Sigmoid colon (tissue), 7 donors: ENCODE results near the gene TMCC2. TPM values are rescaled to one million over a fixed set of nuclear protein-coding genes. Genes with fewer than 3 reads are reported as not detected.
A peak's percentile ranks its signal among the peaks of the same experiment; 100 is the strongest.
"Not testable (repeated sequence)": the region's sequence is repeated elsewhere in the genome, so short reads cannot be mapped to it uniquely, and the experiment has no call there.

Experiments
- DNase-seq: peaks from one replicate; pipeline ENCODE4 v3.0.0-alpha.2; 2019
- H3K27ac ChIP-seq, 4 donors: fragments of 200-600 bp; sonication (generic); one replicate each; pipeline ENCODE4 v1.5.1; 2016 to 2019; ENCODE audit warnings: mild to moderate bottlenecking in 1 of 4
- H3K27me3 ChIP-seq, 3 donors: fragments of 200-600 bp; sonication (generic); one replicate each; pipeline ENCODE4 v1.5.1; 2019; ENCODE audit warnings: mild to moderate bottlenecking in 1 of 3
- H3K36me3 ChIP-seq, 4 donors: fragments of 200-600 bp; sonication (generic); one replicate each; pipeline ENCODE4 v1.5.1; 2016 to 2019
- H3K4me1 ChIP-seq, 4 donors: fragments of 200-600 bp; sonication (generic); one replicate each; pipeline ENCODE4 v1.5.1; 2017 to 2019
- H3K4me3 ChIP-seq, 4 donors: fragments of 200-600 bp; sonication (generic); one replicate each; pipeline ENCODE4 v1.5.1; 2017 to 2019; ENCODE audit warnings: mild to moderate bottlenecking in 2 of 4, moderate library complexity in 1 of 4
- H3K9me3 ChIP-seq, 4 donors: fragments of 200-600 bp in 3 of 4; sonication (generic) in 3 of 4; one replicate each; pipeline versions ENCODE4 v1.5.1 to v1.6.1; 2013 to 2019
- CTCF ChIP-seq, 4 experiments: fragments of 450-650 bp in 3 of 4; fragments of 200-600 bp in 1 of 4; IDR thresholded peaks; one replicate each; pipeline ENCODE4 v1.5.1; 2016 to 2019; ENCODE audit warnings: antibody characterized with exemption in 4 of 4, mild to moderate bottlenecking in 3 of 4, moderate library complexity in 2 of 4
- EP300 ChIP-seq, 4 donors: sonication (generic); formaldehyde crosslinking; IDR thresholded peaks; one replicate each; pipeline ENCODE4 v1.6.1; 2017; ENCODE audit warnings: antibody characterized with exemption in 4 of 4
- POLR2A ChIP-seq, 2 donors: fragments of 450-650 bp; IDR thresholded peaks; one replicate each; pipeline ENCODE4 v1.6.1; 2016; ENCODE audit warnings: antibody characterized with exemption in 2 of 2, mild to moderate bottlenecking in 2 of 2, moderate library complexity in 2 of 2
- POLR2AphosphoS5 ChIP-seq, 4 donors: sonication (generic); formaldehyde crosslinking; IDR thresholded peaks; one replicate each; pipeline ENCODE4 v1.6.1; 2017; ENCODE audit warnings: antibody characterized with exemption in 4 of 4
- WGBS, 2 donors: extraction: QIAGEN DNeasy Blood & Tissue Kit; methylation state at CpG; one replicate each; pipeline ENCODE4 v1.1.7; 2013; 5-methylcytosine and 5-hydroxymethylcytosine counted together
- intact Hi-C: fragments of 100-400 bp; cut with DNase I; formaldehyde crosslinking; loops from one replicate; pipeline ENCODE4 v1.15.1; 2023
- polyA plus RNA-seq, 3 donors: library from polyadenylated mRNA; stranded (reverse); fragments of 200-250 nt; gene quantifications; one replicate each; pipeline ENCODE4 v1.2.3, GENCODE V29; 2013
- total RNA-seq, 4 donors: library from RNA; depleted of rRNA; stranded (reverse); fragments of >200 nt; gene quantifications; one replicate each; pipeline ENCODE4 v1.1.0, GENCODE V29; 2016
- donor health status: healthy with polysubstance abuse.
- donor health status: Bipolar disorder and iron deficiency.
- donor health status: healthy.

Gene TMCC2
- total RNA-seq (1 to 10 TPM; 4.3 to 6.4 (median 5.6) TPM), polyA plus RNA-seq (1 to 10 TPM in 1 of 3 donors, not detected in 2; 1.1 TPM)

DNA sequence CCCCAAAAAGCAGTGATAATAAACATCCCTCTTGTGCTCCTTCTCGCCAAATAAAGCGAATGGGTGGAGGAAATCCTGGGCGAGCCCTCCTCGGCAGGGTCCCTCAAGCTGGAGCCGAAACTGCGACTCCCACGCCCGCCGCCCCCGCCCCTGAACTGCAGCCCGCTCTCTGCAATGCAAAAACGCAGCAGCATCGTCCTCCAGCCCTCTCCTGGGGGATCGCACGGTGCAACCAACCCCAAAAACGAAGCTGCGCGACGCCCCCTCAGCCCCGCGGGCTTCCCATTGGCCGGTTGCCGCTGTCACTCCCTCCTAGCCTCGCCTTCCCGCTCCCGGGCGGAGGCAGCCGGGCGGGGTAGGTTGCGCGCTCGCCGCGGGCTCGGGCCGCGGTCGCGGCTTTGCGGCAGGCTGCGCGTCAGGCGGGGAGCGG is at the start of gene TMCC2:
Gene TMCC2 (plus strand): TSS at position 363 of the 430 bp plus-strand sequence. CDS start 619 bp downstream, outside the sequence.
- Histone ChIP-seq H3K4me1 (peaks cover 0 to 31% (median 28%) of the 10 kb centered on the region in 4 donors), H3K36me3 (no peaks in the 10 kb centered on the region), H3K4me3 (peak within 1 kb of the TSS; percentile 52 to 71 (median 63)), H3K27ac (peak within 1 kb of the TSS; percentile 40 to 68 (median 64)), H3K9me3 (no peaks in the 10 kb centered on the region), H3K27me3 (no peaks in the 10 kb centered on the region)
- intact Hi-C loops: loop anchor here (2.0 kb wide), 1 partner anchor 15 kb away; no protein-coding TSS in a partner anchor
- TF ChIP-seq POLR2A (IDR thresholded peaks at IDR 0.05): no peak
- TF ChIP-seq EP300 (IDR thresholded peaks at IDR 0.05): no peak
- TF ChIP-seq CTCF (IDR thresholded peaks at IDR 0.05): no peak
- peak in 3 of 4 donors; percentile 15 to 69 (median 32) for TF ChIP-seq POLR2AphosphoS5 (IDR thresholded peaks at IDR 0.05)
- 0 to 1% methylated on average over 44 of the region's 44 CpGs for WGBS, 2 donors
- peak; percentile 96 for DNase-seq

DNA sequence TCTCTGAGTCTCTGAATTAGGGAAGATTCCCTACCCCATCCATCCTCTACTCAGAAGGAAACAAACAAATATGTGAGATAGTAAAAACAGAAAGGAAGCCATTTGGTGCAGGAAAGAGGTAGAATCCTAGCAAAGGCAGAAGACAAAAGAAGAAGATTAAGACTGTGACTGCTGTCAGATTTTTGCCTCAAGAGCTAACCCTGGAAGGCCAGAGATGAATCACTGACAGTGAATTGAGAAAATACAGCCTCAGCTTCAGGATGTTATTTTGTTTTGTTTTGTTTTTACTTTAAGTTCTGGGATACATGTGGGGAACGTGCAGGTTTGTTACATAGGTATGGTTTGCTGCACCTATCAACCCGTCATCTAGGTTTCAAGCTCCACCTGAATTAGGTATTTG is 47.9 kb upstream of the TMCC2 start:
- no peak for TF ChIP-seq POLR2A (IDR thresholded peaks at IDR 0.05)
- TF ChIP-seq CTCF (IDR thresholded peaks at IDR 0.05): no peak
- Histone ChIP-seq H3K36me3 (no peaks in the 10 kb centered on the region), H3K9me3 (no peaks in the 10 kb centered on the region), H3K4me1 (peaks cover 0 to 41% (median 31%) of the 10 kb centered on the region in 4 donors), H3K27me3 (no peaks in the 10 kb centered on the region), H3K4me3 (no peak overlapping the region), H3K27ac (no peak overlapping the region)
- intact Hi-C loops: no loop called here
- no peak for DNase-seq
- WGBS, 2 donors: 83 to 86% methylated on average over 2 of the region's 2 CpGs

DNA sequence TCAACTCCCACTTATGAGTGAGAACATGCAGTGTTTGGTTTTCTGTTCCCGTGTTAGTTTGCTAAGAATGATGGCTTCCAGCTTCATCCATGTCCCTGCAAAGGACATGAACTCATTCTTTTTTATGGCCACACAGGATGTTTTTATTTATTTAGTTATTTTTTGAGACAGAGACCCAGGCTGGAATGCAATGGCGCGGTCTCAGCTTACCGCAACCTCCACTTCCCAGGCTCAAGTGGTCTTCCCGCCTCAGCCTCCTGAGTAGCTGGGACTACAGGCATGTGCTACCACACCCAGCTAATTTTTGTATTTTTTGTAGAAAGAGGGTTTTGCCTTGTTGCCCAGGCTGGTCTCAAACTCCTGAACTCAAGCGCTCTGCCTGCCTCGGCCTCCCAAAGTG is 47.4 kb upstream of the TMCC2 start:
- H3K4me3 ChIP-seq, H3K27me3 ChIP-seq, intact Hi-C loops, H3K27ac ChIP-seq, H3K36me3 ChIP-seq, H3K9me3 ChIP-seq, DNase-seq: not testable (repeated sequence)
- H3K4me1 ChIP-seq: peaks cover 0 to 36% (median 26%) of the 10 kb centered on the region in 4 donors
- 76 to 88% methylated on average over 7 of the region's 7 CpGs for WGBS, 2 donors

DNA sequence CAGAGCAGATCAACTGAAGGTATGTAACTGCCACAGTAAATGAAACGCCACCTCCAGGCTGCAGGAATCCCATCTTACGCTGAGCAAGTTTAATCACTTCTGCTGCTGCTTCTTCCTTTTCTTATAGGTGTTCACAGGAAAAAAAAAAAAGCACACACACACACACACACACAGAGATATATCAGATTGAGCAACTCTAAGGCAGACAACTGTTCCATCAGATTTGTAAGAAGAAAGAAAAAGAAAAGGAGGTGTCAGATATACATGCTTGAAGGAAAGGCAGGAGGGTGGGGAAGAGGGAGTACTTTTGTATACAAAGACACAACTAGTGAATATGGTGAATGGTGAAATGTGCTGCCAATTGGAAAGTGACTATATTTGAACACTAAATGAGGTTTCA is 44.8 kb upstream of the TMCC2 start:
- H3K27ac ChIP-seq: peak overlapping the region in 3 of 4 donors; percentile 17 to 70 (median 67)
- no peak overlapping the region for H3K4me3 ChIP-seq
- 88 to 94% methylated on average over 2 of the region's 2 CpGs for WGBS, 2 donors
- TF ChIP-seq POLR2A (IDR thresholded peaks at IDR 0.05): no peak
- no peak for TF ChIP-seq CTCF (IDR thresholded peaks at IDR 0.05)
- no peak for TF ChIP-seq EP300 (IDR thresholded peaks at IDR 0.05)
- no peak for TF ChIP-seq POLR2AphosphoS5 (IDR thresholded peaks at IDR 0.05)
- DNase-seq: no peak
- H3K4me1 ChIP-seq: peaks cover 0 to 23% (median 17%) of the 10 kb centered on the region in 4 donors
- intact Hi-C loops: no loop called here
- H3K36me3 ChIP-seq: peaks cover 0 to 4% (median 0%) of the 10 kb centered on the region in 4 donors
- H3K27me3 ChIP-seq: no peaks in the 10 kb centered on the region
- H3K9me3 ChIP-seq: no peaks in the 10 kb centered on the region

- Histone ChIP-seq H3K27ac (peak overlapping the region; percentile 17 to 70 (median 45)), H3K9me3 (no peaks in the 10 kb centered on the region), H3K36me3 (peaks cover 0 to 4% (median 0%) of the 10 kb centered on the region in 4 donors), H3K4me1 (peaks cover 0 to 23% (median 17%) of the 10 kb centered on the region in 4 donors), H3K4me3 (no peak overlapping the region), H3K27me3 (no peaks in the 10 kb centered on the region)
- no peak for TF ChIP-seq POLR2A (IDR thresholded peaks at IDR 0.05)
- no peak for TF ChIP-seq POLR2AphosphoS5 (IDR thresholded peaks at IDR 0.05)
- no peak for TF ChIP-seq EP300 (IDR thresholded peaks at IDR 0.05)
- no peak for TF ChIP-seq CTCF (IDR thresholded peaks at IDR 0.05)
- DNase-seq: no peak
- WGBS, 2 donors: 48 to 69% methylated on average over 4 of the region's 4 CpGs
- intact Hi-C loops: no loop called here
Measured at GRCh38 chr1:205183676-205184335, 43.9 kb upstream of the TMCC2 start.
